K562 (cell line): ENCODE measurements around the gene PLEKHA8. TPM values are rescaled to one million over a fixed set of nuclear protein-coding genes. Genes with fewer than 3 reads are reported as not detected.

Experiments used
- ATAC-seq: fragments of 200-7000 bp; cut with Tn5 transposase; 3 replicates; pipeline ENCODE4 v1.9.1; 2020; ENCODE audit warnings: moderate library complexity
- BruUV-seq: library from RNA; stranded (reverse); fragments of 400-500 nt; replicated peaks from 2 replicates; lab custom pipeline; 2021; lab: Mats Ljungman, UMichigan
- CTCF ChIA-PET: fragments of 300-600 bp; formaldehyde crosslinking; extraction: SDS; loops from one replicate; lab custom pipeline; 2021; ENCODE audit warnings: low intra/inter-chr PET ratio; lab: Yijun Ruan, JAX
- POLR2A ChIA-PET: fragments of 300-600, 350-650 bp; sonication (Branson Sonifier 250); formaldehyde crosslinking; extraction: SDS; loops from one replicate; lab custom pipeline; 2021; ENCODE audit warnings: antibody characterized with exemption, inconsistent platforms; lab: Yijun Ruan, JAX
- DNase-seq, 4 experiments: peaks; one replicate each; pipeline versions ENCODE4 v3.0.0 to v3.0.0-alpha.2; 2011 to 2018; ENCODE audit warnings: low spot score in 3 of 4, mixed read lengths in 3 of 4; ENCODE audit errors: extremely low read depth in 1 of 4
- FAIRE-seq: peaks from 2 replicates; lab custom pipeline; 2011; peaks lifted over from hg19 to GRCh38; lab: Jason Lieb, UNC
- H2AFZ ChIP-seq: 2 replicates; pipeline ENCODE4 v1.6.0; 2011; ENCODE audit warnings: low read depth, low read length, control low read depth, inconsistent platforms
- H3K27ac ChIP-seq: fragments of 200-600 bp; 3 replicates; pipeline ENCODE4 v1.8.0; 2011; ENCODE audit warnings: low read depth, mild to moderate bottlenecking, control low read depth, inconsistent platforms, low read length, moderate library complexity, mixed read lengths; ENCODE audit errors: extremely low read depth
- H3K27me3 ChIP-seq, 2 experiments: fragments of 300-600 bp in 1 of 2; 2 replicates in 1 of 2; 3 replicates in 1 of 2; pipeline versions ENCODE4 v1.6.0 to v1.8.0; 2011; ENCODE audit warnings: inconsistent platforms in 2 of 2, low read length in 2 of 2, mild to moderate bottlenecking in 1 of 2, mixed read lengths in 1 of 2, moderate library complexity in 1 of 2; ENCODE audit not compliant: control insufficient read depth in 2 of 2, insufficient read depth in 2 of 2
- H3K36me3 ChIP-seq: fragments of 300-600 bp; 3 replicates; pipeline ENCODE4 v1.8.0; 2011; ENCODE audit warnings: mild to moderate bottlenecking, low read length, inconsistent platforms; ENCODE audit not compliant: control insufficient read depth, insufficient read depth
- H3K4me1 ChIP-seq, 2 experiments: fragments of 200-600 bp in 1 of 2; replicated peaks in 1 of 2; 2 replicates in 1 of 2; 3 replicates in 1 of 2; pipeline versions ENCODE4 v1.5.1 to v1.8.0; 2011; ENCODE audit warnings: inconsistent platforms in 2 of 2, low read length in 2 of 2, mild to moderate bottlenecking in 1 of 2, mixed read lengths in 1 of 2, moderate library complexity in 1 of 2; ENCODE audit not compliant: control insufficient read depth in 2 of 2, insufficient read depth in 2 of 2
- H3K4me2 ChIP-seq: 2 replicates; pipeline ENCODE4 v1.6.1; 2011; ENCODE audit warnings: low read length, control low read depth, inconsistent platforms, mixed read lengths; ENCODE audit not compliant: insufficient read depth
- H3K4me3 ChIP-seq: fragments of 200-600 bp; sonication (generic), shearing (Covaris generic); 2 replicates; pipeline ENCODE4 v1.5.1; 2016; ENCODE audit warnings: control low read depth, inconsistent platforms
- H3K79me2 ChIP-seq: fragments of 200-600 bp; 3 replicates; pipeline ENCODE4 v1.8.0; 2011; ENCODE audit warnings: low read length, inconsistent platforms; ENCODE audit not compliant: control insufficient read depth, insufficient read depth
- H3K9ac ChIP-seq, 2 experiments: 2 replicates each; pipeline versions ENCODE4 v1.6.0 to v1.6.1; 2011; ENCODE audit warnings: low read depth in 2 of 2, low read length in 2 of 2, control low read depth in 1 of 2, inconsistent platforms in 1 of 2, mild to moderate bottlenecking in 1 of 2, mixed read lengths in 1 of 2; ENCODE audit not compliant: insufficient read depth in 1 of 2
- H3K9me1 ChIP-seq: one replicate; pipeline ENCODE4 v1.6.0; 2011; ENCODE audit warnings: inconsistent platforms, mild to moderate bottlenecking, low read length, moderate library complexity; ENCODE audit not compliant: control insufficient read depth, insufficient read depth
- H3K9me3 ChIP-seq: replicated peaks from 2 replicates; pipeline ENCODE4 v1.5.1; 2011; ENCODE audit warnings: low read depth, low read length, inconsistent platforms; ENCODE audit not compliant: control insufficient read depth, insufficient read depth
- H4K20me1 ChIP-seq: replicated peaks from 2 replicates; pipeline ENCODE4 v1.6.1; 2011; ENCODE audit warnings: low read length, inconsistent platforms, mixed read lengths; ENCODE audit not compliant: control insufficient read depth, insufficient read depth
- CHD4 ChIP-seq: fragments of 200-600 bp; sonication (generic); IDR thresholded peaks from 3 replicates; pipeline ENCODE4 v1.6.1; 2012; ENCODE audit warnings: low read depth, mild to moderate bottlenecking, mixed read lengths, low read length, inconsistent platforms; ENCODE audit not compliant: insufficient read depth, insufficient replicate concordance, poor library complexity, severe bottlenecking
- CREB5 ChIP-seq: fragments of 250-450 bp; sonication (Bioruptor Pico); IDR thresholded peaks from 2 replicates; pipeline ENCODE4 v1.5.0; 2020; ENCODE audit warnings: mild to moderate bottlenecking
- DLX4 ChIP-seq: fragments of 250-450 bp; sonication (Bioruptor Pico); IDR thresholded peaks from 2 replicates; pipeline ENCODE4 v1.6.1; 2021; ENCODE audit warnings: mild to moderate bottlenecking
- HDAC1 ChIP-seq, 2 experiments: fragments of 450-650 bp; IDR thresholded peaks; 2 replicates each; pipeline ENCODE4 v1.6.1; 2016 to 2017; ENCODE audit warnings: inconsistent platforms in 1 of 2, mild to moderate bottlenecking in 1 of 2, moderate library complexity in 1 of 2
- HNRNPK ChIP-seq: fragments of 200-400 bp; formaldehyde crosslinking; IDR thresholded peaks from one replicate; pipeline ENCODE4 v1.6.1; 2018; ENCODE audit warnings: mild to moderate bottlenecking, low read depth, low read length; ENCODE audit not compliant: poor library complexity, severe bottlenecking
- KDM1A ChIP-seq, 2 experiments: fragments of 450-650 bp; IDR thresholded peaks; 2 replicates each; pipeline ENCODE4 v1.6.1; 2016; ENCODE audit warnings: mild to moderate bottlenecking in 2 of 2
- NFYB ChIP-seq: IDR thresholded peaks from 2 replicates; pipeline ENCODE4 v1.6.1; 2011; ENCODE audit warnings: mild to moderate bottlenecking, moderate library complexity; ENCODE audit not compliant: insufficient read length; ENCODE audit errors: extremely low read depth
- POLR2B ChIP-seq: fragments of 450-650 bp; IDR thresholded peaks from 2 replicates; pipeline ENCODE4 v1.6.1; 2018; ENCODE audit warnings: low read depth; ENCODE audit not compliant: partially characterized antibody
- RBM17 ChIP-seq: fragments of 200-400 bp; formaldehyde crosslinking; IDR thresholded peaks from 2 replicates; pipeline ENCODE4 v1.6.1; 2017; ENCODE audit warnings: low read depth, mild to moderate bottlenecking, low read length, borderline replicate concordance
- SLC30A9 ChIP-seq: fragments of 250-450 bp; sonication (Bioruptor Pico); IDR thresholded peaks from 2 replicates; pipeline ENCODE4 v1.8.0; 2022; ENCODE audit warnings: mild to moderate bottlenecking, moderate library complexity
- SMC3 ChIP-seq: conservative IDR thresholded peaks from 2 replicates; pipeline ENCODE4 v1.6.1; 2011; ENCODE audit warnings: low read depth, low read length, improper control_type of control experiment; ENCODE audit not compliant: insufficient read depth
- SREBF1 ChIP-seq: fragments of 150-350 bp; IDR thresholded peaks from 2 replicates; pipeline ENCODE4 v1.6.1; 2014; ENCODE audit warnings: antibody characterized with exemption, low read depth, low read length, borderline replicate concordance
- ZKSCAN3 ChIP-seq: fragments of 250-450 bp; sonication (Bioruptor Pico); IDR thresholded peaks from 2 replicates; pipeline ENCODE4 v1.4.0; 2020
- ZNF133 ChIP-seq: fragments of 250-450 bp; sonication (Bioruptor Pico); IDR thresholded peaks from 2 replicates; pipeline ENCODE4 v1.4.0; 2020; ENCODE audit warnings: mild to moderate bottlenecking
- ZNF282 ChIP-seq: sonication (generic); formaldehyde crosslinking; IDR thresholded peaks from 2 replicates; pipeline ENCODE4 v1.8.1; 2023; ENCODE audit warnings: missing genetic modification reagents
- ZNF444 ChIP-seq: fragments of 250-450 bp; sonication (Bioruptor Pico); IDR thresholded peaks from 2 replicates; pipeline ENCODE4 v1.4.0; 2020; ENCODE audit warnings: mild to moderate bottlenecking, moderate library complexity
- ZNF518B ChIP-seq: fragments of 250-450 bp; sonication (Bioruptor Pico); IDR thresholded peaks from 2 replicates; pipeline ENCODE4 v1.5.0; 2021; ENCODE audit warnings: mild to moderate bottlenecking, moderate library complexity
- ZNF696 ChIP-seq: fragments of 250-450 bp; sonication (Bioruptor Pico); conservative IDR thresholded peaks from 2 replicates; pipeline ENCODE4 v1.4.0; 2020; ENCODE audit warnings: mild to moderate bottlenecking, moderate library complexity
- ZNF780A ChIP-seq: fragments of 250-450 bp; sonication (Bioruptor Pico); IDR thresholded peaks from 2 replicates; pipeline ENCODE4 v1.5.0; 2021; ENCODE audit warnings: mild to moderate bottlenecking
- WGBS: fragments of 100-300 bp; shearing (Covaris generic); methylation state at CpG from one replicate; pipeline ENCODE4 v1.1.6; 2016; ENCODE audit warnings: low coverage, mixed read lengths; ENCODE audit not compliant: insufficient coverage; ENCODE audit errors: missing lambda C conversion rate; 5-methylcytosine and 5-hydroxymethylcytosine counted together
- in situ Hi-C: fragments of 300-500 bp; cut with MboI; formaldehyde crosslinking; loops from 4 replicates; pipeline ENCODE4 v1.15.0; 2018; ENCODE audit warnings: inconsistent platforms, mixed read lengths
- intact Hi-C: fragments of 100-400 bp; cut with micrococcal nuclease; formaldehyde crosslinking; loops from 2 replicates; pipeline ENCODE4 v1.14.2; 2022
- polyA plus RNA-seq, 8 experiments: library from polyadenylated mRNA; depleted of rRNA in 4 of 8; stranded (reverse) in 5 of 8; unstranded in 3 of 8; fragments of >200 nt; fragmentation: Nextera tagmentation in 2 of 8; fragmentation: Illumina TruSeq in 1 of 8; extraction: Ambion mirVana in 2 of 8; extraction: Trizol in 1 of 8; gene quantifications; 2 replicates each; pipeline versions ENCODE4 v1.2.1 to v1.2.3, GENCODE V29; 2011 to 2014; ENCODE audit warnings: inconsistent platforms in 1 of 8, missing spikeins in 1 of 8
- total RNA-seq, 7 experiments: library from RNA; depleted of rRNA in 6 of 7; stranded (reverse); fragments of >200 nt in 6 of 7; fragmentation: Illumina TruSeq in 2 of 7; extraction: Trizol in 2 of 7; gene quantifications; 2 replicates each; pipeline versions ENCODE4 v1.2.1 to v1.2.3, GENCODE V29; 2011 to 2021; ENCODE audit warnings: low replicate concordance in 1 of 7

PLEKHA8 gene
- total and polyA plus RNA-seq, 9 of the 15 experiments (the other 6 are each of a cell fraction or from before 2014, with no cell fraction given) = 3.2 to 16.3 (median 11.8) TPM

DNA sequence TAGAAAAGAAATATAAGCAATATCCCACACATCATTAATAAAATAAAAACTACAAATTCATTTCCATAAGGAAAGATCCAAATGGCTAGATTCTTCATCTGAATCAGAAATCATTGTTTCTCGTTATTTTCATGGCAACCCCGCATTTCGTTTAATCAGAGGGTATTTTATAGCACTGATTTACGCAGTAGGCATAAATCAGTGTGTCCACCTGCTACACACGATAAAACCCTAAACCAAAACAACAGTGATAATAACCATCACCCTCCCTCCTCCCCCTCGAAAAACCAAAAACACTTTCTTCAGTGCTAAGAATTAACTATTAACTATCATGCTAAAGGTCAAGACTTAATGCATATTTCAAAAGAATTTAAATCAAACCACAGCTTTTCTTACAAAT is 18.2 kb upstream of the PLEKHA8 start:
- no peak for FAIRE-seq
- no peaks in the 10 kb centered on the region for H3K9me3 ChIP-seq
- H3K4me2 ChIP-seq = no peak overlapping the region
- no TSS peak for BruUV-seq
- no peaks in the 10 kb centered on the region for H3K4me1 ChIP-seq
- no peaks in the 10 kb centered on the region for H3K27me3 ChIP-seq
- no peak for ATAC-seq
- H3K36me3 ChIP-seq = peaks cover 20% of the 10 kb centered on the region; the same call in 2 of the 3 replicates
- ChIA-PET CTCF (no interaction called here), POLR2A (no interaction called here)
- H3K4me3 ChIP-seq = no peak overlapping the region
- in situ Hi-C loops (no loop called here), intact Hi-C loops (no loop called here)
- no peak overlapping the region for H3K9ac ChIP-seq
- H4K20me1 ChIP-seq = no peaks in the 10 kb centered on the region
- no peak overlapping the region for H3K27ac ChIP-seq
- H3K79me2 ChIP-seq = no peaks in the 10 kb centered on the region
- 37% methylated on average over 6 of the region's 6 CpGs for WGBS
- no peak overlapping the region for H2AFZ ChIP-seq
- no peak for DNase-seq
- no peaks in the 10 kb centered on the region for H3K9me1 ChIP-seq
- TF ChIP-seq NFYB (no peak), SMC3 (no peak), ZNF518B (CRISPR knock-in tag) (no peak), POLR2B (no peak), CHD4 (no peak), HDAC1 (IDR thresholded peaks at IDR 0.05) (peak in 1 of 2 experiments; percentile 77; a peak in 2 of 4 replicates), KDM1A (IDR thresholded peaks at IDR 0.05) (peak; percentile 94 to 95), HNRNPK (no peak), ZKSCAN3 (CRISPR knock-in tag) (no peak), DLX4 (CRISPR knock-in tag) (no peak), ZNF444 (no peak), SREBF1 (no peak), CREB5 (CRISPR knock-in tag) (no peak), ZNF133 (CRISPR knock-in tag) (no peak), ZNF282 (CRISPR knock-in tag) (no peak), SLC30A9 (CRISPR knock-in tag) (no peak), RBM17 (no peak), ZNF696 (CRISPR knock-in tag) (no peak), ZNF780A (CRISPR knock-in tag) (no peak)
